ENCODE results near the gene BRD3OS.

The BRD3OS gene

GRCh38 chr9:134052491-134052890 lies 27.2 kb downstream of the BRD3OS start:
- DNase-seq (ENCODE audit: low spot score) = no peak

GRCh38 chr9:134052941-134053340 lies 27.7 kb downstream of the BRD3OS start:
- DNase-seq (ENCODE audit: low spot score) = no peak

GRCh38 chr9:134053401-134053871 lies 28.2 kb downstream of the BRD3OS start:
- DNase-seq (ENCODE audit: low spot score) = no peak

- DNase-seq (ENCODE audit: low spot score) = no peak
Measured at GRCh38 chr9:134053941-134054761, 28.9 kb downstream of the BRD3OS start.

- no peak for DNase-seq (ENCODE audit: low spot score)
Measured at GRCh38 chr9:134054891-134055811, 29.9 kb downstream of the BRD3OS start.

- no peak for DNase-seq (ENCODE audit: low spot score)
Measured at GRCh38 chr9:134055981-134056461, 30.7 kb downstream of the BRD3OS start.

GRCh38 chr9:134056483-134057306 lies 31.4 kb downstream of the BRD3OS start:
- no peak for DNase-seq (ENCODE audit: low spot score)

- DNase-seq (ENCODE audit: low spot score) = no peak
Measured at GRCh38 chr9:134057307-134057657, 32.0 kb downstream of the BRD3OS start.

- DNase-seq (ENCODE audit: low spot score) = no peak
Measured at GRCh38 chr9:134057751-134058701, 32.7 kb downstream of the BRD3OS start.

- no peak for DNase-seq (ENCODE audit: low spot score)
Measured at GRCh38 chr9:134058716-134059115, 33.4 kb downstream of the BRD3OS start.

GRCh38 chr9:134059188-134059641 lies 33.9 kb downstream of the BRD3OS start:
- DNase-seq (ENCODE audit: low spot score) = peak; percentile 14

- peak; percentile 35 for DNase-seq (ENCODE audit: low spot score)
Measured at GRCh38 chr9:134059661-134060395, 34.5 kb downstream of the BRD3OS start.

GRCh38 chr9:134060546-134060945 lies 35.3 kb downstream of the BRD3OS start:
- peak; percentile 6 for DNase-seq (ENCODE audit: low spot score)

GRCh38 chr9:134061019-134061687 lies 35.9 kb downstream of the BRD3OS start:
- DNase-seq (ENCODE audit: low spot score) = peak; percentile 30

- DNase-seq (ENCODE audit: low spot score) = peak; percentile 30
Measured at GRCh38 chr9:134061688-134062371, 36.5 kb downstream of the BRD3OS start.

GRCh38 chr9:134062461-134063087 lies 37.3 kb downstream of the BRD3OS start:
- peak; percentile 8 for DNase-seq (ENCODE audit: low spot score)

- peak; percentile 6 for DNase-seq (ENCODE audit: low spot score)
Measured at GRCh38 chr9:134063088-134063570, 37.8 kb downstream of the BRD3OS start.
